Brain pericyte (primary cell): ENCODE results near the gene CDK19.
"Not testable (repeated sequence)": the region's sequence is repeated elsewhere in the genome, so short reads cannot be mapped to it uniquely, and the experiment has no call there.

Experiments used
- DNase-seq: peaks from one replicate; pipeline ENCODE4 v3.0.0-alpha.2; 2012; ENCODE audit warnings: low read depth, low spot score

The CDK19 gene

GRCh38 chr6:110581679-110582078, 233.6 kb downstream of the CDK19 start:
- no peak for DNase-seq

- DNase-seq: not testable (repeated sequence)
Measured at GRCh38 chr6:110577596-110578167, 237.6 kb downstream of the CDK19 start.

- peak; percentile 81 for DNase-seq
Measured at GRCh38 chr6:110575925-110576463, 239.3 kb downstream of the CDK19 start.

- DNase-seq: no peak
Measured at GRCh38 chr6:110574817-110575216, 240.5 kb downstream of the CDK19 start.

- no peak for DNase-seq
Measured at GRCh38 chr6:110573537-110573936, 241.7 kb downstream of the CDK19 start.

GRCh38 chr6:110573136-110573535, 242.1 kb downstream of the CDK19 start:
- DNase-seq: no peak

- no peak for DNase-seq
Measured at GRCh38 chr6:110567957-110568696, 247.1 kb downstream of the CDK19 start.

- no peak for DNase-seq
Measured at GRCh38 chr6:110566346-110567125, 248.7 kb downstream of the CDK19 start.

- DNase-seq: no peak
Measured at GRCh38 chr6:110564703-110565421, 250.4 kb downstream of the CDK19 start.

GRCh38 chr6:110563711-110564110, 251.6 kb downstream of the CDK19 start:
- DNase-seq: no peak

GRCh38 chr6:110562316-110562915, 252.9 kb downstream of the CDK19 start:
- no peak for DNase-seq

GRCh38 chr6:110561696-110562095, 253.6 kb downstream of the CDK19 start:
- DNase-seq: no peak

- no peak for DNase-seq
Measured at GRCh38 chr6:110561008-110561396, 254.3 kb downstream of the CDK19 start.

GRCh38 chr6:110560239-110561007, 254.8 kb downstream of the CDK19 start:
- no peak for DNase-seq
